GM12878 (cell line): ENCODE results near the gene CDK5R1. TPM values are rescaled to one million over a fixed set of nuclear protein-coding genes. Genes with fewer than 3 reads are reported as not detected.

ENCODE experiments used
- ATAC-seq: fragments of 200-7000 bp; cut with Tn5 transposase; 3 replicates; pipeline ENCODE4 v1.9.1; 2020; ENCODE audit warnings: mild to moderate bottlenecking, moderate library complexity
- BruUV-seq: library from RNA; stranded (reverse); fragments of 400-500 nt; replicated peaks from 2 replicates; lab custom pipeline; 2021; lab: Mats Ljungman, UMichigan
- CTCF ChIA-PET: fragments of 300-600 bp; sonication (Branson Sonifier 250); formaldehyde crosslinking; extraction: SDS; loops from one replicate; lab custom pipeline; 2021; ENCODE audit warnings: inconsistent platforms; lab: Yijun Ruan, JAX
- POLR2A ChIA-PET: fragments of 350-600 bp; formaldehyde crosslinking; extraction: SDS; loops from one replicate; lab custom pipeline; 2021; ENCODE audit warnings: inconsistent platforms; lab: Charles Lee
- RAD21 ChIA-PET: fragments of 300-600 bp; sonication (Branson Sonifier 250); formaldehyde crosslinking; loops from one replicate; lab custom pipeline; 2023; ENCODE audit warnings: antibody characterized with exemption; ENCODE audit not compliant: unreplicated experiment; lab: Charles Lee
- SMC1A ChIA-PET: fragments of 300-600 bp; sonication (Branson Sonifier 250); formaldehyde crosslinking; loops from one replicate; lab custom pipeline; 2023; ENCODE audit not compliant: unreplicated experiment, uncharacterized antibody; lab: Charles Lee
- DNase-seq: peaks from one replicate; pipeline ENCODE4 v3.0.0-alpha.2; 2011; ENCODE audit warnings: low read depth, low spot score
- FAIRE-seq: peaks from 3 replicates; lab custom pipeline; 2011; peaks lifted over from hg19 to GRCh38; lab: Jason Lieb, UNC
- H2AFZ ChIP-seq: 2 replicates; pipeline ENCODE4 v1.6.0; 2011; ENCODE audit warnings: low read depth, low read length, control low read depth; ENCODE audit not compliant: control insufficient read depth
- H3K27ac ChIP-seq: 2 replicates; pipeline ENCODE4 v1.5.1; 2011; ENCODE audit warnings: control low read depth; ENCODE audit not compliant: control insufficient read depth, insufficient read depth
- H3K27me3 ChIP-seq, 2 experiments: replicated peaks in 1 of 2; 2 replicates each; pipeline versions ENCODE4 v1.6.0 to v1.6.1; 2011; ENCODE audit warnings: low read length in 1 of 2; ENCODE audit not compliant: control insufficient read depth in 2 of 2, insufficient read depth in 2 of 2
- H3K36me3 ChIP-seq, 2 experiments: 2 replicates each; pipeline ENCODE4 v1.5.1; 2011; ENCODE audit warnings: low read length in 1 of 2; ENCODE audit not compliant: control insufficient read depth in 2 of 2, insufficient read depth in 2 of 2
- H3K4me1 ChIP-seq: 2 replicates; pipeline ENCODE4 v1.6.1; 2011; ENCODE audit warnings: mild to moderate bottlenecking, low read length, moderate library complexity, mixed read lengths; ENCODE audit not compliant: control insufficient read depth, insufficient read depth
- H3K4me2 ChIP-seq: 2 replicates; pipeline ENCODE4 v1.6.0; 2011; ENCODE audit warnings: control low read depth; ENCODE audit not compliant: control insufficient read depth, insufficient read depth
- H3K4me3 ChIP-seq: fragments of 200-600 bp; sonication (generic); 2 replicates; pipeline ENCODE4 v1.5.1; 2016
- H3K79me2 ChIP-seq: 2 replicates; pipeline ENCODE4 v1.6.0; 2011; ENCODE audit warnings: low read length; ENCODE audit not compliant: control insufficient read depth, insufficient read depth
- H3K9ac ChIP-seq: 2 replicates; pipeline ENCODE4 v1.8.0; 2011; ENCODE audit warnings: low read length, control low read depth, mixed read lengths; ENCODE audit not compliant: control insufficient read depth, insufficient read depth
- H3K9me3 ChIP-seq: replicated peaks from 3 replicates; pipeline ENCODE4 v1.5.1; 2011; ENCODE audit warnings: mild to moderate bottlenecking, low read length; ENCODE audit not compliant: control insufficient read depth, insufficient read depth
- H4K20me1 ChIP-seq: 2 replicates; pipeline ENCODE4 v1.6.0; 2011; ENCODE audit not compliant: control insufficient read depth, insufficient read depth
- ASH2L ChIP-seq: fragments of 300-600, 200-600 bp; sonication (generic); IDR thresholded peaks from 2 replicates; pipeline ENCODE4 v1.6.1; 2017; ENCODE audit warnings: low read depth, mild to moderate bottlenecking, borderline replicate concordance
- ATF7 ChIP-seq: fragments of 450-650 bp; IDR thresholded peaks from 2 replicates; pipeline ENCODE4 v1.6.1; 2016; ENCODE audit warnings: low read depth, mild to moderate bottlenecking
- BCL11A ChIP-seq: IDR thresholded peaks from 2 replicates; pipeline ENCODE4 v1.6.1; 2011; ENCODE audit warnings: low read depth, low read length
- BCLAF1 ChIP-seq: fragments of 450-650 bp; IDR thresholded peaks from 2 replicates; pipeline ENCODE4 v1.6.1; 2017; ENCODE audit warnings: antibody characterized with exemption, mild to moderate bottlenecking, moderate library complexity
- BHLHE40 ChIP-seq, 2 experiments: fragments of 450-650 bp in 1 of 2; IDR thresholded peaks; 2 replicates each; pipeline ENCODE4 v1.6.1; 2011 to 2017; ENCODE audit warnings: low read depth in 2 of 2, borderline replicate concordance in 1 of 2, improper control_type of control experiment in 1 of 2, low read length in 1 of 2, mild to moderate bottlenecking in 1 of 2
- CBFB ChIP-seq: IDR thresholded peaks from 2 replicates; pipeline ENCODE4 v1.6.1; 2016; ENCODE audit warnings: antibody characterized with exemption, low read depth
- CBX3 ChIP-seq: fragments of 200-600 bp; sonication (generic); IDR thresholded peaks from 2 replicates; pipeline ENCODE4 v1.6.1; 2016; ENCODE audit warnings: low read depth, borderline replicate concordance
- CHD2 ChIP-seq: IDR thresholded peaks from 2 replicates; pipeline ENCODE4 v1.6.1; 2011; ENCODE audit warnings: low read depth, low read length, improper control_type of control experiment, borderline replicate concordance
- EGR1 ChIP-seq, 2 experiments: IDR thresholded peaks; 1 replicate in 1 of 2; 2 replicates in 1 of 2; pipeline ENCODE4 v1.6.1; 2011 to 2012; ENCODE audit warnings: low read depth in 2 of 2, low read length in 2 of 2, borderline replicate concordance in 1 of 2, mild to moderate bottlenecking in 1 of 2, moderate library complexity in 1 of 2
- HDAC6 ChIP-seq: fragments of 200-600 bp; sonication (generic); IDR thresholded peaks from one replicate; pipeline ENCODE4 v1.8.0; 2017; ENCODE audit warnings: antibody characterized with exemption; ENCODE audit not compliant: unreplicated experiment
- IKZF2 ChIP-seq, 2 experiments: fragments of 450-650 bp; IDR thresholded peaks; 2 replicates each; pipeline ENCODE4 v1.6.1; 2017; ENCODE audit warnings: mild to moderate bottlenecking in 2 of 2, moderate library complexity in 2 of 2
- JUNB ChIP-seq: IDR thresholded peaks from 2 replicates; pipeline ENCODE4 v1.6.1; 2016; ENCODE audit warnings: antibody characterized with exemption, mild to moderate bottlenecking
- LARP7 ChIP-seq: fragments of 450-650 bp; IDR thresholded peaks from 2 replicates; pipeline ENCODE4 v1.6.1; 2017; ENCODE audit warnings: mild to moderate bottlenecking
- POLR2AphosphoS2 ChIP-seq: IDR thresholded peaks from 2 replicates; pipeline ENCODE4 v1.6.1; 2011; ENCODE audit warnings: low read depth, mild to moderate bottlenecking, low read length, improper control_type of control experiment, moderate library complexity
- RCOR1 ChIP-seq: conservative IDR thresholded peaks from 2 replicates; pipeline ENCODE4 v1.6.1; 2012; ENCODE audit warnings: low read depth, low read length, improper control_type of control experiment
- RELA ChIP-seq: fragments of 450-650 bp; IDR thresholded peaks from 2 replicates; pipeline ENCODE4 v1.8.0; 2014; ENCODE audit warnings: borderline replicate concordance; ENCODE audit not compliant: partially characterized antibody
- SMAD5 ChIP-seq: IDR thresholded peaks from 2 replicates; pipeline ENCODE4 v1.6.1; 2016; ENCODE audit warnings: antibody characterized with exemption, low read depth
- USF2 ChIP-seq: IDR thresholded peaks from 2 replicates; pipeline ENCODE4 v1.6.1; 2011; ENCODE audit warnings: low read depth, low read length, improper control_type of control experiment, borderline replicate concordance
- WRNIP1 ChIP-seq: IDR thresholded peaks from 2 replicates; pipeline ENCODE4 v1.6.1; 2011; ENCODE audit warnings: low read depth, low read length, improper control_type of control experiment, borderline replicate concordance
- YBX1 ChIP-seq: fragments of 450-650 bp; IDR thresholded peaks from 2 replicates; pipeline ENCODE4 v1.6.1; 2016; ENCODE audit warnings: antibody characterized with exemption
- ZNF384 ChIP-seq: IDR thresholded peaks from 2 replicates; pipeline ENCODE4 v1.6.1; 2012; ENCODE audit warnings: low read depth, mild to moderate bottlenecking, low read length, improper control_type of control experiment, borderline replicate concordance
- WGBS: methylation state at CpG from one replicate; pipeline ENCODE4 v1.1.6; 2016; ENCODE audit warnings: low lambda C conversion rate; ENCODE audit not compliant: insufficient replicate concordance, insufficient coverage; ENCODE audit errors: missing lambda C conversion rate; 5-methylcytosine and 5-hydroxymethylcytosine counted together
- in situ Hi-C: fragments of 300-500 bp; cut with MboI; formaldehyde crosslinking; loops from 9 replicates; pipeline ENCODE4 v1.14.3; 2018; ENCODE audit warnings: mixed read lengths
- intact Hi-C: fragments of 100-400 bp; cut with micrococcal nuclease; formaldehyde crosslinking; loops from one replicate; pipeline ENCODE4 v1.14.2; 2022; ENCODE audit not compliant: unreplicated experiment
- polyA plus RNA-seq, 11 experiments: library from polyadenylated mRNA; depleted of rRNA in 4 of 11; unstranded in 6 of 11; stranded (reverse) in 5 of 11; fragments of >200 nt; fragmentation: Nextera tagmentation in 4 of 11; fragmentation: Illumina TruSeq in 1 of 11; extraction: Ambion mirVana in 4 of 11; extraction: Trizol in 1 of 11; gene quantifications; 1 replicate in 1 of 11; 2 replicates in 10 of 11; pipeline versions ENCODE4 v1.2.1 to v1.2.3, GENCODE V29; 2011 to 2016; ENCODE audit warnings: inconsistent platforms in 2 of 11, missing spikeins in 2 of 11, low read depth in 1 of 11
- total RNA-seq, 4 experiments: library from RNA; depleted of rRNA in 3 of 4; stranded (reverse); fragments of >200 nt in 3 of 4; fragmentation: Illumina TruSeq in 1 of 4; extraction: Trizol in 1 of 4; gene quantifications; 2 replicates each; pipeline versions ENCODE4 v1.2.1 to v1.2.3, GENCODE V29; 2013 to 2021

The CDK5R1 gene
- total and polyA plus RNA-seq, 10 of the 15 experiments (the other 5 are each of a cell fraction or from before 2014, with no cell fraction given) = 1.1 to 28.3 (median 12.2) TPM

- ChIA-PET SMC1A (interaction anchor here (0.7 to 11.9 kb wide), 19 partner anchors 11 to 296 kb away, joined by 3 to 286 read pairs (median 4); no protein-coding TSS in a partner anchor), CTCF (interaction anchor here (0.9 to 9.5 kb wide), 16 partner anchors 13 to 265 kb away, joined by 3 to 132 read pairs (median 9); partner anchors contain the start of gene PSMD11), RAD21 (interaction anchor here (0.6 to 16.4 kb wide), 20 partner anchors 16 to 389 kb away, joined by 3 to 543 read pairs (median 5); partner anchors contain the start of genes MYO1D and PSMD11), POLR2A (interaction anchor here (0.6 to 12.5 kb wide), 9 partner anchors 24 to 295 kb away, joined by 3 to 308 read pairs (median 7); no protein-coding TSS in a partner anchor)
- intact Hi-C loops = loop anchor here (2.0 kb wide), 1 partner anchor 71 kb away; no protein-coding TSS in a partner anchor
- BruUV-seq = TSS peak; percentile 59
- H3K4me1 ChIP-seq = peaks cover 25% of the 10 kb centered on the region
- H3K9me3 ChIP-seq = no peaks in the 10 kb centered on the region
- ATAC-seq (peak; percentile 26), FAIRE-seq (peak; percentile 38), DNase-seq (no peak)
- peak overlapping the region; percentile 96 for H3K4me2 ChIP-seq
- peak overlapping the region; percentile 81 for H3K27ac ChIP-seq
- peak overlapping the region; percentile 79 for H3K9ac ChIP-seq
- under 1% methylated on average over 58 of the region's 59 CpGs for WGBS
- H3K36me3 ChIP-seq = peaks cover 11 to 15% of the 10 kb centered on the region in 2 experiments; a peak in 3 of 4 replicates
- H4K20me1 ChIP-seq = no peaks in the 10 kb centered on the region
- H3K4me3 ChIP-seq = peak overlapping the region; percentile 92
- in situ Hi-C loops = no loop called here
- peak overlapping the region; percentile 36; the same call in 1 of the 2 replicates for H2AFZ ChIP-seq
- H3K79me2 ChIP-seq = peaks cover 49% of the 10 kb centered on the region
- no peaks in the 10 kb centered on the region for H3K27me3 ChIP-seq
- no peak for TF ChIP-seq RELA
- TF ChIP-seq SMAD5 = 0 out of 2 replicates have a peak, but pooled peaks have one; percentile 49
- TF ChIP-seq WRNIP1 = no peak
- peak in 1 of 2 experiments; percentile 37; a peak in 1 of 4 replicates for TF ChIP-seq IKZF2 (IDR thresholded peaks at IDR 0.05)
- TF ChIP-seq EGR1 (IDR thresholded peaks at IDR 0.05; ENCODE audit: borderline replicate concordance in 1 of 2, low read depth in 2 of 2, low read length in 2 of 2) = no peak
- no peak for TF ChIP-seq ASH2L
- no peak for TF ChIP-seq ZNF384
- TF ChIP-seq BCLAF1 = no peak
- peak; percentile 55; the same call in 1 of the 2 replicates for TF ChIP-seq CHD2
- no peak for TF ChIP-seq BHLHE40 (IDR thresholded peaks at IDR 0.05; ENCODE audit: borderline replicate concordance in 1 of 2, low read depth in 2 of 2, low read length in 1 of 2)
- no peak for TF ChIP-seq ATF7
- TF ChIP-seq RCOR1 = no peak
- TF ChIP-seq JUNB = no peak
- no peak for TF ChIP-seq YBX1
- TF ChIP-seq POLR2AphosphoS2 = no peak
- TF ChIP-seq CBX3 = no peak
- no peak for TF ChIP-seq USF2
- TF ChIP-seq LARP7 = peak; percentile 42
- no peak for TF ChIP-seq CBFB
- TF ChIP-seq HDAC6 = no peak
- TF ChIP-seq BCL11A = no peak
Measured at GRCh38 chr17:32487473-32488176, 832 bp downstream of the CDK5R1 start.
